Measurements from ENCODE around the gene HPSE. TPM values are rescaled to one million over a fixed set of nuclear protein-coding genes. Genes with fewer than 3 reads are reported as not detected.

Gene HPSE
- total and polyA plus RNA-seq, 2 of the 13 experiments (the other 11 are each of a cell fraction or from before 2014, with no cell fraction given): not detected

- TF ChIP-seq UBTF (CRISPR knock-in tag; IDR thresholded peaks at IDR 0.05): peak; percentile 80
- TF ChIP-seq SCMH1 (CRISPR knock-in tag; IDR thresholded peaks at IDR 0.05; ENCODE audit: borderline replicate concordance): no peak
- TF ChIP-seq ZNF10 (CRISPR knock-in tag; IDR thresholded peaks at IDR 0.05; ENCODE audit: borderline replicate concordance, low read depth): no peak
- TF ChIP-seq ZNF775 (CRISPR knock-in tag; IDR thresholded peaks at IDR 0.05; ENCODE audit: borderline replicate concordance): no peak
- TF ChIP-seq ZBTB20 (CRISPR knock-in tag; IDR thresholded peaks at IDR 0.05; ENCODE audit: borderline replicate concordance, low read depth): no peak
- peak; percentile 91 for TF ChIP-seq ZFX (CRISPR knock-in tag; IDR thresholded peaks at IDR 0.05; ENCODE audit: low read depth)
- TF ChIP-seq CHCHD3 (CRISPR knock-in tag; IDR thresholded peaks at IDR 0.05): peak; percentile 63; the same call in 1 of the 2 replicates
- TF ChIP-seq MEIS1 (CRISPR knock-in tag; IDR thresholded peaks at IDR 0.05; ENCODE audit: borderline replicate concordance): 0 out of 2 replicates have a peak, but pooled peaks have one; percentile 60
- TF ChIP-seq TFE3 (CRISPR knock-in tag; IDR thresholded peaks at IDR 0.05): no peak
- peak; percentile 91 for TF ChIP-seq POLR2G (IDR thresholded peaks at IDR 0.05; ENCODE audit: low read depth, low read length)
- no peak for TF ChIP-seq HDAC2 (CRISPR knock-in tag; IDR thresholded peaks at IDR 0.05)
- no peak for TF ChIP-seq SNAPC4 (CRISPR knock-in tag; IDR thresholded peaks at IDR 0.05)
- TF ChIP-seq SMARCC2 (IDR thresholded peaks at IDR 0.05): no peak
- TF ChIP-seq CCDC6 (CRISPR knock-in tag; IDR thresholded peaks at IDR 0.05): peak; percentile 81
- no peak for TF ChIP-seq AGO1 (IDR thresholded peaks at IDR 0.05; ENCODE audit: low read depth, low read length, poor library complexity, severe bottlenecking)
- no peak for TF ChIP-seq HIC2 (CRISPR knock-in tag; IDR thresholded peaks at IDR 0.05; ENCODE audit: low read depth)
- TF ChIP-seq ZFP82 (CRISPR knock-in tag; IDR thresholded peaks at IDR 0.05; ENCODE audit: borderline replicate concordance): no peak
Measured at GRCh38 chr4:83284193-83285054, 50.2 kb downstream of the HPSE start, which contains the start of gene COQ2 (continued).

Data from HepG2 (cell line).